Measurements from ENCODE around the gene HLF. TPM values are rescaled to one million over a fixed set of nuclear protein-coding genes. Genes with fewer than 3 reads are reported as not detected.

HLF gene
- total RNA-seq, 1 experiment from 2014 or later: 1.5 TPM

DNA sequence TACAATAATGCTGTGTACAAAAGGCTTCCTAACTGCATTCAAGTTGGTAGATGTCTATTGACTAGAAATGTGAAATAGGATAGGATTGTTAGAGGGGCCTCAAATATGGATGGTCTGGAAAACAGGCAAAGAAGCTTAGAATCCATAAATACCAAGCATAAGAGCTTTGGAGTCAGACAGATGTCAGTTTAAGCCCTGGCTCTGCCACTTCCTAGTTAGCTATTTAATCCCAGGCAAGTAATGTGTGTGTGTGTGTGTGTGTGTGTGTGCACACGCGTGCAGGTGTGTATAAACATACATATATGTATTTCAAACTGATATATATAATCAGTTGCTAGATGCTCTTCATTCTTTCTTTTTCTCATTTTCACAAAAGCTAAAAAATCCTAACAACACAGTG, 90.2 kb downstream of the HLF start:
- Histone ChIP-seq H3K27ac (ENCODE audit: low read depth, low read length) (no peak overlapping the region), H3K9me3 (ENCODE audit: control insufficient read depth in 1 of 2, insufficient read depth in 1 of 2, low read depth in 1 of 2, low read length in 2 of 2) (no peaks in the 10 kb centered on the region), H3K27me3 (ENCODE audit: insufficient read depth, low read length) (no peaks in the 10 kb centered on the region), H3K36me3 (ENCODE audit: control insufficient read depth in 1 of 2, insufficient read depth in 2 of 2, low read length in 2 of 2) (no peaks in the 10 kb centered on the region), H3K9me2 (ENCODE audit: insufficient read depth) (no peaks in the 10 kb centered on the region), H3K79me2 (ENCODE audit: insufficient read depth, low read length) (no peaks in the 10 kb centered on the region), H4K20me1 (ENCODE audit: insufficient read depth) (no peaks in the 10 kb centered on the region), H3K4me2 (ENCODE audit: low read length) (no peak overlapping the region), H2AFZ (ENCODE audit: low read depth, low read length, poor library complexity, severe bottlenecking) (no peak overlapping the region), H3K4me1 (ENCODE audit: control insufficient read depth in 1 of 2, insufficient read depth in 2 of 2, low read length in 2 of 2) (peaks cover 0 to 4% of the 10 kb centered on the region in 2 experiments; a peak in 1 of 4 replicates), H3K4me3 (replicated peaks in 1 of 2; ENCODE audit: low read depth in 1 of 2, low read length in 2 of 2) (no peak overlapping the region), H3K9ac (ENCODE audit: low read length) (no peak overlapping the region)
- CTCF ChIA-PET: interaction anchor here (1.3 to 6.1 kb wide), 4 partner anchors 156 to 362 kb away, joined by 3 to 51 read pairs (median 18); partner anchors contain the start of gene SMIM36
- RAD21 ChIA-PET (ENCODE audit: low non-redundant PET in 1 of 2, low total read pairs in 2 of 2, uncharacterized antibody in 2 of 2, unreplicated experiment in 2 of 2): no interaction called here
- no peak for ATAC-seq
- no peak for DNase-seq (ENCODE audit: low read depth, low spot score)
- no TSS peak for BruUV-seq (replicated peaks)
- POLR2A ChIA-PET: no interaction called here
- TF ChIP-seq ZNF274 (IDR thresholded peaks at IDR 0.05; ENCODE audit: low read depth, low read length) (no peak), SRF (IDR thresholded peaks at IDR 0.05; ENCODE audit: low read depth) (no peak), EGR1 (IDR thresholded peaks at IDR 0.05; ENCODE audit: low read depth) (no peak)
- intact Hi-C loops (cut with micrococcal nuclease): loop anchor here (10.0 kb wide), 1 partner anchor 410 kb away; no protein-coding TSS in a partner anchor

DNA sequence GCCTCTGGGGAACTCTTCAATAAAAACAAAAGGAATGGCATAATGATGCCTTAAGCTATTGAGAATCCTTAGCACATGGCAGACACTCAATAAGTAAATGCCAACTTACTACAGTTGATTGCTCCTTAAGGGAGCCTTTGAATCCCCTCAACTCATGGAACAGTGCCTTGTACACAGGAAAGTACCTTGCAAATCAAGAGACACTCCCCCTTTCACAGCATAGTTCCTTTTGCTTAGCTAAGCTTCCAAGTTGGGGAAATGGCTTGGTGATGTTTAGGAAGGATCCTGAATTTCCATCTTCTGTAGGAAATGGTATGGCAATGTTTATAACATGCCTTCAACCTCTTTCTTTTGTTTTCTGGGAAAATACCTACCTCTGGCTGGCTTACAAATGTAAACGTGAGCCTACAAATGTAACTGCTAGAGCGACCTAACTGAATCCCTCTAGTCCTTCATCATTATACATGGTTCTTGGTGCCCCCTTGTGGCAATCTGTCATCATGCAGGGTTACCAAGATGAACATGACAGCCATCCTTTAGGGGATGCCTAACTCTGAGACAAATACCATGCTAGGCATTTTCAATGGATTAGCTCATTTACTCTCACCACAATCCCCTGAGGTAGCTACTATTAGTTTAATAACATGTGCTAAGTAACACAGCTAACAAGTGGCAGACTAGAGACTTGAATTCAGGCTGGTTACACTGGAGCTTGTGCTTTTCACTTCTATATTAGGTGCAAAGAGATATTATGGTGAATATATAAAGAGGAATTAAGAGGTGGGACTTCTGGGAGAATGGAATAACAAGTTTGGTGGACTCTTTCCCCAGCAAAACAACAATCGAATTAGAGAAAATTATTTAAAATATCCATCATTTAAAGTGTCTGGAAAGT, 91.9 kb downstream of the HLF start:
- no TSS peak for BruUV-seq (replicated peaks)
- no peaks in the 10 kb centered on the region for H3K9me2 ChIP-seq (ENCODE audit: insufficient read depth)
- peaks cover 0 to 4% of the 10 kb centered on the region in 2 experiments; a peak in 1 of 4 replicates for H3K4me1 ChIP-seq (ENCODE audit: control insufficient read depth in 1 of 2, insufficient read depth in 2 of 2, low read length in 2 of 2)
- H3K4me3 ChIP-seq (replicated peaks in 1 of 2; ENCODE audit: low read depth in 1 of 2, low read length in 2 of 2): no peak overlapping the region
- no peak overlapping the region for H3K9ac ChIP-seq (ENCODE audit: low read length)
- peak overlapping the region; percentile 32 for H3K4me2 ChIP-seq (ENCODE audit: low read length)
- intact Hi-C loops (cut with micrococcal nuclease): loop anchor here (1.0 to 10.0 kb wide), 3 partner anchors 158 to 408 kb away; no protein-coding TSS in a partner anchor
- H3K27me3 ChIP-seq (ENCODE audit: insufficient read depth, low read length): no peaks in the 10 kb centered on the region
- TF ChIP-seq CBX3 (IDR thresholded peaks at IDR 0.05; ENCODE audit: low read depth): peak; percentile 61
- no peak for TF ChIP-seq FOSL1 (IDR thresholded peaks at IDR 0.05; ENCODE audit: low read depth)
- no peak for TF ChIP-seq EZH2 (IDR thresholded peaks at IDR 0.05)
- TF ChIP-seq, protein P1, sequence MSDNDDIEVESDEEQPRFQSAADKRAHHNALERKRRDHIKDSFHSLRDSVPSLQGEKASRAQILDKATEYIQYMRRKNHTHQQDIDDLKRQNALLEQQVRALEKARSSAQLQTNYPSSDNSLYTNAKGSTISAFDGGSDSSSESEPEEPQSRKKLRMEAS (IDR thresholded peaks at IDR 0.05): no peak
- no peak for TF ChIP-seq EZH2phosphoT487 (IDR thresholded peaks at IDR 0.05; ENCODE audit: borderline replicate concordance)
- TF ChIP-seq RAD21 (IDR thresholded peaks at IDR 0.05; ENCODE audit: low read depth): peak; percentile 83
- TF ChIP-seq, protein P2, sequence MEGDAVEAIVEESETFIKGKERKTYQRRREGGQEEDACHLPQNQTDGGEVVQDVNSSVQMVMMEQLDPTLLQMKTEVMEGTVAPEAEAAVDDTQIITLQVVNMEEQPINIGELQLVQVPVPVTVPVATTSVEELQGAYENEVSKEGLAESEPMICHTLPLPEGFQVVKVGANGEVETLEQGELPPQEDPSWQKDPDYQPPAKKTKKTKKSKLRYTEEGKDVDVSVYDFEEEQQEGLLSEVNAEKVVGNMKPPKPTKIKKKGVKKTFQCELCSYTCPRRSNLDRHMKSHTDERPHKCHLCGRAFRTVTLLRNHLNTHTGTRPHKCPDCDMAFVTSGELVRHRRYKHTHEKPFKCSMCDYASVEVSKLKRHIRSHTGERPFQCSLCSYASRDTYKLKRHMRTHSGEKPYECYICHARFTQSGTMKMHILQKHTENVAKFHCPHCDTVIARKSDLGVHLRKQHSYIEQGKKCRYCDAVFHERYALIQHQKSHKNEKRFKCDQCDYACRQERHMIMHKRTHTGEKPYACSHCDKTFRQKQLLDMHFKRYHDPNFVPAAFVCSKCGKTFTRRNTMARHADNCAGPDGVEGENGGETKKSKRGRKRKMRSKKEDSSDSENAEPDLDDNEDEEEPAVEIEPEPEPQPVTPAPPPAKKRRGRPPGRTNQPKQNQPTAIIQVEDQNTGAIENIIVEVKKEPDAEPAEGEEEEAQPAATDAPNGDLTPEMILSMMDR (IDR thresholded peaks at IDR 0.05 in 2 of 3, conservative IDR thresholded peaks at IDR 0.05 in 1 of 3; ENCODE audit: borderline replicate concordance in 1 of 3, insufficient read depth in 1 of 3, low read depth in 2 of 3, low read length in 2 of 3): peak; percentile 74 to 99 (median 93)
- no peaks in the 10 kb centered on the region for H3K36me3 ChIP-seq (ENCODE audit: control insufficient read depth in 1 of 2, insufficient read depth in 2 of 2, low read length in 2 of 2)
- peak; percentile 100 for ATAC-seq
- RAD21 ChIA-PET (ENCODE audit: low non-redundant PET in 1 of 2, low total read pairs in 2 of 2, uncharacterized antibody in 2 of 2, unreplicated experiment in 2 of 2): interaction anchor here (0.6 to 1.9 kb wide), 5 partner anchors 157 to 364 kb away, joined by 4 to 6 read pairs (median 4); no protein-coding TSS in a partner anchor
- CTCF ChIA-PET: interaction anchor here (0.6 to 6.1 kb wide), 15 partner anchors 10 to 377 kb away, joined by 3 to 51 read pairs (median 5); partner anchors contain the start of gene SMIM36
- no peaks in the 10 kb centered on the region for H3K79me2 ChIP-seq (ENCODE audit: insufficient read depth, low read length)
- no peaks in the 10 kb centered on the region for H4K20me1 ChIP-seq (ENCODE audit: insufficient read depth)
- H3K9me3 ChIP-seq (ENCODE audit: control insufficient read depth in 1 of 2, insufficient read depth in 1 of 2, low read depth in 1 of 2, low read length in 2 of 2): no peaks in the 10 kb centered on the region
- peak overlapping the region; percentile 86 for H2AFZ ChIP-seq (ENCODE audit: low read depth, low read length, poor library complexity, severe bottlenecking)
- DNase-seq (ENCODE audit: low read depth, low spot score): peak; percentile 84
- no peak overlapping the region for H3K27ac ChIP-seq (ENCODE audit: low read depth, low read length)
- POLR2A ChIA-PET: no interaction called here

All from HCT116 (cell line).